Measurements from ENCODE around the gene PRAME. TPM values are rescaled to one million over a fixed set of nuclear protein-coding genes. Genes with fewer than 3 reads are reported as not detected.
A peak's percentile ranks its signal among the peaks of the same experiment; 100 is the strongest.

The PRAME gene
- total and polyA plus RNA-seq, 2 of the 13 experiments (the other 11 are each of a cell fraction or from before 2014, with no cell fraction given), result 0.11 to 0.83 TPM

DNA sequence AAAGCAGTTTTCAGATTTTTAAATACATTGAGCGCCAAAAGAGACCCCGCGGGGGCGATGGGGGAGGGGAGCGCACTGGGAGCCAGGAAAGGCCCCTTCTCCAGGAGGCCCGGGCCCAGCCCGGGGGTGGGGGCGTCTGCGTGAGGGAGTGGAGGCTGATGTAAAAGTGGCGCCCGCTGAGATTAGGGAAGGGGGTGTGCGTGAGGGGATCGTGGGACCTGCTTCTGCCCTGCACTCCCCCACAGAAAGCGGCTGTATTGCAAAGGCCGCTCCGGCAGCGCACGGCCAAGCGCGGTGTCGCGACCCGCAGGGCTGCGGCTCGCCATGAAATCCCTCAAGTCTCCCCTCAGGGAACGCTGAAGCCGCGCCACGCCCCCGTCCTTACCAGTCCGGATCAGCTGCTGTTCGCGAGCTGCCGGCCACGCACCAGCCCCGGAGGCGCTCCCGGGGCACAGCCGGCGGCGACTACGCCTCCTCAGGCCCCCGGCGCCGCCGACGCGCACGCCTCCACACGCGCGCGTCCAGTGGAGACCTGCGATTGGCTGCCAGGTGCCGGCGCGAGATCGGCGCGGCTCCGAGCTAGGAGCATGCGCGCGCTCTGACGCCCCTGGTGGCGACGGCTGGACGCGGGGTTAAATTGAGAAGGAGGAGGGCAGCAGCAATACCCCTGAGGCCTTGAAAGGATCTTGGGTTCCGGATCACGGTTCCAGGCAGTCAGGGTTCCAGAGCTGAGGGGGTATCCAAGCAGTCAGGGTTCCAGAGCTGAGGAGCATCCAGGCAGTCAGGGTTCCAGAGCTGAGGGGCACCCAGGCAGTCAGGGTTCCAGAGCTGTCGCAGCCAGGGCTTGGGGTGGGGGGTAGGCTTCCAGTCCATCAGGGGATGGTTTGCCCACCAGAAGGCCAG, 50.5 kb downstream of the PRAME start, which contains the start of gene ZNF280B (continued):
- TF ChIP-seq, protein P1, sequence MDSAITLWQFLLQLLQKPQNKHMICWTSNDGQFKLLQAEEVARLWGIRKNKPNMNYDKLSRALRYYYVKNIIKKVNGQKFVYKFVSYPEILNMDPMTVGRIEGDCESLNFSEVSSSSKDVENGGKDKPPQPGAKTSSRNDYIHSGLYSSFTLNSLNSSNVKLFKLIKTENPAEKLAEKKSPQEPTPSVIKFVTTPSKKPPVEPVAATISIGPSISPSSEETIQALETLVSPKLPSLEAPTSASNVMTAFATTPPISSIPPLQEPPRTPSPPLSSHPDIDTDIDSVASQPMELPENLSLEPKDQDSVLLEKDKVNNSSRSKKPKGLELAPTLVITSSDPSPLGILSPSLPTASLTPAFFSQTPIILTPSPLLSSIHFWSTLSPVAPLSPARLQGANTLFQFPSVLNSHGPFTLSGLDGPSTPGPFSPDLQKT (CRISPR knock-in tag; IDR thresholded peaks at IDR 0.05; ENCODE audit: borderline replicate concordance), result no peak
- TF ChIP-seq SYNCRIP (IDR thresholded peaks at IDR 0.05; ENCODE audit: insufficient read depth, low read depth, low read length) (no peak), DMAP1 (CRISPR knock-in tag; IDR thresholded peaks at IDR 0.05) (peak; percentile 51; the same call in 1 of the 2 replicates), ZNF816 (CRISPR knock-in tag; IDR thresholded peaks at IDR 0.05; ENCODE audit: borderline replicate concordance) (peak; percentile 54; the same call in 1 of the 2 replicates), DPF2 (CRISPR knock-in tag; IDR thresholded peaks at IDR 0.05; ENCODE audit: borderline replicate concordance, low read depth) (no peak), KMT2B (CRISPR knock-in tag; IDR thresholded peaks at IDR 0.05) (peak; percentile 61; the same call in 1 of the 2 replicates), HDAC2 (CRISPR knock-in tag; IDR thresholded peaks at IDR 0.05) (no peak), NAIF1 (CRISPR knock-in tag; IDR thresholded peaks at IDR 0.05; ENCODE audit: borderline replicate concordance) (0 out of 2 replicates have a peak, but pooled peaks have one; percentile 30), NFRKB (IDR thresholded peaks at IDR 0.05) (no peak), ZNF792 (CRISPR knock-in tag; IDR thresholded peaks at IDR 0.05) (peak; percentile 43; the same call in 1 of the 2 replicates), NBN (conservative IDR thresholded peaks at IDR 0.05) (no peak), ZNF138 (CRISPR knock-in tag; IDR thresholded peaks at IDR 0.05; ENCODE audit: low read depth) (0 out of 2 replicates have a peak, but pooled peaks have one; percentile 77), ZNF567 (CRISPR knock-in tag; IDR thresholded peaks at IDR 0.05; ENCODE audit: borderline replicate concordance) (no peak), ZFY (CRISPR knock-in tag; IDR thresholded peaks at IDR 0.05) (peak; percentile 86), RXRB (CRISPR knock-in tag; IDR thresholded peaks at IDR 0.05; ENCODE audit: borderline replicate concordance) (no peak; the same call in 1 of the 2 replicates), SNRNP70 (IDR thresholded peaks at IDR 0.05; ENCODE audit: low read depth, low read length) (no peak)
- TF ChIP-seq, protein P2, sequence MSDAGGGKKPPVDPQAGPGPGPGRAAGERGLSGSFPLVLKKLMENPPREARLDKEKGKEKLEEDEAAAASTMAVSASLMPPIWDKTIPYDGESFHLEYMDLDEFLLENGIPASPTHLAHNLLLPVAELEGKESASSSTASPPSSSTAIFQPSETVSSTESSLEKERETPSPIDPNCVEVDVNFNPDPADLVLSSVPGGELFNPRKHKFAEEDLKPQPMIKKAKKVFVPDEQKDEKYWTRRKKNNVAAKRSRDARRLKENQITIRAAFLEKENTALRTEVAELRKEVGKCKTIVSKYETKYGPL (CRISPR knock-in tag; IDR thresholded peaks at IDR 0.05), result no peak
- TF ChIP-seq, protein P3, sequence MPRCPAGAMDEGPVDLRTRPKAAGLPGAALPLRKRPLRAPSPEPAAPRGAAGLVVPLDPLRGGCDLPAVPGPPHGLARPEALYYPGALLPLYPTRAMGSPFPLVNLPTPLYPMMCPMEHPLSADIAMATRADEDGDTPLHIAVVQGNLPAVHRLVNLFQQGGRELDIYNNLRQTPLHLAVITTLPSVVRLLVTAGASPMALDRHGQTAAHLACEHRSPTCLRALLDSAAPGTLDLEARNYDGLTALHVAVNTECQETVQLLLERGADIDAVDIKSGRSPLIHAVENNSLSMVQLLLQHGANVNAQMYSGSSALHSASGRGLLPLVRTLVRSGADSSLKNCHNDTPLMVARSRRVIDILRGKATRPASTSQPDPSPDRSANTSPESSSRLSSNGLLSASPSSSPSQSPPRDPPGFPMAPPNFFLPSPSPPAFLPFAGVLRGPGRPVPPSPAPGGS (CRISPR knock-in tag; IDR thresholded peaks at IDR 0.05), result peak; percentile 48; the same call in 1 of the 2 replicates
- TF ChIP-seq, protein P4, sequence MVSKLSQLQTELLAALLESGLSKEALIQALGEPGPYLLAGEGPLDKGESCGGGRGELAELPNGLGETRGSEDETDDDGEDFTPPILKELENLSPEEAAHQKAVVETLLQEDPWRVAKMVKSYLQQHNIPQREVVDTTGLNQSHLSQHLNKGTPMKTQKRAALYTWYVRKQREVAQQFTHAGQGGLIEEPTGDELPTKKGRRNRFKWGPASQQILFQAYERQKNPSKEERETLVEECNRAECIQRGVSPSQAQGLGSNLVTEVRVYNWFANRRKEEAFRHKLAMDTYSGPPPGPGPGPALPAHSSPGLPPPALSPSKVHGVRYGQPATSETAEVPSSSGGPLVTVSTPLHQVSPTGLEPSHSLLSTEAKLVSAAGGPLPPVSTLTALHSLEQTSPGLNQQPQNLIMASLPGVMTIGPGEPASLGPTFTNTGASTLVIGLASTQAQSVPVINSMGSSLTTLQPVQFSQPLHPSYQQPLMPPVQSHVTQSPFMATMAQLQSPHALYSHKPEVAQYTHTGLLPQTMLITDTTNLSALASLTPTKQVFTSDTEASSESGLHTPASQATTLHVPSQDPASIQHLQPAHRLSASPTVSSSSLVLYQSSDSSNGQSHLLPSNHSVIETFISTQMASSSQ (IDR thresholded peaks at IDR 0.05; ENCODE audit: low read depth), result no peak
- TF ChIP-seq, protein P4 (CRISPR knock-in tag; IDR thresholded peaks at IDR 0.05; ENCODE audit: borderline replicate concordance), result no peak
- TF ChIP-seq, protein P5, sequence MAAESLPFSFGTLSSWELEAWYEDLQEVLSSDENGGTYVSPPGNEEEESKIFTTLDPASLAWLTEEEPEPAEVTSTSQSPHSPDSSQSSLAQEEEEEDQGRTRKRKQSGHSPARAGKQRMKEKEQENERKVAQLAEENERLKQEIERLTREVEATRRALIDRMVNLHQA (CRISPR knock-in tag; IDR thresholded peaks at IDR 0.05), result no peak
- TF ChIP-seq, protein P6, sequence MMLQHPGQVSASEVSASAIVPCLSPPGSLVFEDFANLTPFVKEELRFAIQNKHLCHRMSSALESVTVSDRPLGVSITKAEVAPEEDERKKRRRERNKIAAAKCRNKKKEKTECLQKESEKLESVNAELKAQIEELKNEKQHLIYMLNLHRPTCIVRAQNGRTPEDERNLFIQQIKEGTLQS (CRISPR knock-in tag; IDR thresholded peaks at IDR 0.05), result no peak; the same call in 1 of the 2 replicates

Data from HepG2 (cell line).